Measurements from ENCODE around the gene RIN2.
A peak's percentile ranks its signal among the peaks of the same experiment; 100 is the strongest.
"Not testable (repeated sequence)": the region's sequence is repeated elsewhere in the genome, so short reads cannot be mapped to it uniquely, and the experiment has no call there.

Gene RIN2

GRCh38 chr20:19791887-19792286, 33.8 kb downstream of the RIN2 start:
- no peak overlapping the region for H3K4me3 ChIP-seq
- no peak for TF ChIP-seq CTCF (IDR thresholded peaks at IDR 0.05)
- no peak for DNase-seq (ENCODE audit: low spot score)

GRCh38 chr20:19793716-19794115, 35.7 kb downstream of the RIN2 start:
- no peak overlapping the region for H3K4me3 ChIP-seq
- DNase-seq (ENCODE audit: low spot score): no peak
- TF ChIP-seq CTCF (IDR thresholded peaks at IDR 0.05): no peak
- H3K27ac ChIP-seq: no peak overlapping the region

More at GRCh38 chr20:19791887-19792286, 33.8 kb downstream of the RIN2 start:
- H3K27ac ChIP-seq: no peak overlapping the region

DNA sequence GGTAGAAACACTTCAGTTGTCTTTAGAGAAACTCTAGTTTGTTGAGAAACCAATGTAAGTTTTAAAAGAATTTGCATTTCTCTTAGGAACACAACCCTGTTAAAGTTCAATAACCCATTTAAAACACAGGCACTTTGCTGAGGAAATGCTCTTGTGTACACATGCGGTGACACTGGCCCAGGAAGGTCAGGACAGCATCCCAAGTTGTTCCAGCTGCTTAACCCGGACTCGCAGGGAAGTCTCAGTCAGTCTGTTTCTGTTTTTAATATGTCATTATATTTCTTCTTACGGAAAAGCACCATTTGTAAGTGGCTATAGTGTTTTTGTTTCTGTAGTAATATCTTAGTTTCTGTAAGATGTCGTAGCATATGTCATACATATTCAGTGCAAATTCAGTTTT, 36.9 kb downstream of the RIN2 start:
- TF ChIP-seq CTCF (IDR thresholded peaks at IDR 0.05): no peak
- DNase-seq (ENCODE audit: low spot score): no peak
- Histone ChIP-seq H3K27ac (no peak overlapping the region), H3K4me3 (no peak overlapping the region)

DNA sequence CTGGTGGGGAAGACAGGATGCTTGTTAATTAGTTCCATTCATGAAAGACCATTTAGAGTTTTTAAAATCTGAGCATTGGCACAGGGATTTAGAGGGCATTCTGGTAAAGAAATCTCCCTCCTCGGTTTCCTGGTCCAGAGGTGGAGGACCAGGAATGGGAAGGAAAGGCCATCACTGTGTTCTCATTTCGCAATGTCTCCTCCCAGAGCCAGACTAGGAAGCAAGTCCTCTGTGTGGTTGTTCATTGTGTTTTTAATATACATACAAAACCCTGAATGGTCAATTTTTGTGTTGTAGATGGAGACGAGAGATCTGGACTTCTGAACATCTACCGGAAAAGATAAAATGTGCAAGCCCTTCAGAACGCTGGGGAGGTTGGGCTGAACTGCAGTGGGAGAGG, 41.3 kb downstream of the RIN2 start:
- no peak for TF ChIP-seq CTCF (IDR thresholded peaks at IDR 0.05)
- no peak for DNase-seq (ENCODE audit: low spot score)
- H3K4me3 ChIP-seq: no peak overlapping the region

DNA sequence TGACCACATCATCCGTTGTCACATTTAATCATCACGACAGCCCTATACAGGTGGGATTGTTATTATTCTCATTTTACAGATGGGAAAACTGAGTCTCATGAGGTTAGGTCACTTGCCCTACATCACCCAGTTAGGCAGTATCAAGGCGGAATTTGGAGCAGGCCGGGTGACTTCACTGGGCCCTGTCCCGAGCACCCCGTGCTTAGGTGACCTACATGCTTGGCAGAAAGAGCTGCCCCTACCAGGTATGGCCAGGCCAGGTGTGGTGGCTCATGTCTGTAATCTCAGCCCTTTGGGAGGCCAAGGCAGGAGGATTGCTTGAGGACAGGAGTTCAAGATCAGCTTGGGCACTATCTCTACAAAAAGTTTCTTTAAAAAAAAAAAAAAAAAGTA, 44.0 kb downstream of the RIN2 start:
- Histone ChIP-seq H3K4me3 (no peak overlapping the region), H3K27ac (no peak overlapping the region)
- no peak for TF ChIP-seq CTCF (IDR thresholded peaks at IDR 0.05)
- DNase-seq (ENCODE audit: low spot score): no peak

More for the DNA sequence above, 41.3 kb downstream of the RIN2 start:
- H3K27ac ChIP-seq: no peak overlapping the region

GRCh38 chr20:19802492-19803158, 44.6 kb downstream of the RIN2 start:
- Histone ChIP-seq H3K4me3 (no peak overlapping the region), H3K27ac (no peak overlapping the region)
- no peak for DNase-seq (ENCODE audit: low spot score)
- TF ChIP-seq CTCF (IDR thresholded peaks at IDR 0.05): no peak

- DNase-seq (ENCODE audit: low spot score); H3K4me3 ChIP-seq: not testable (repeated sequence)
- H3K27ac ChIP-seq: peak overlapping the region in 1 of 2 donors; percentile 56
Observed at GRCh38 chr20:19806276-19806675, 48.2 kb downstream of the RIN2 start.

Data from coronary artery (tissue), 2 donors.